Measurements from ENCODE around the gene SATB1.
A peak's percentile ranks its signal among the peaks of the same experiment; 100 is the strongest.

SATB1 gene

GRCh38 chr3:18440066-18440722, 15.1 kb upstream of the SATB1 start:
- H3K27me3 Mint-ChIP-seq = no peaks in the 10 kb centered on the region
- peaks cover 10% of the 10 kb centered on the region for H3K4me1 Mint-ChIP-seq
- H3K4me3 Mint-ChIP-seq = peak overlapping the region; percentile 81 to 89
- DNase-seq = no peak
- H3K9me3 Mint-ChIP-seq = no peaks in the 10 kb centered on the region
- no peak for ATAC-seq
- peak overlapping the region; percentile 23 to 95 for H3K27ac Mint-ChIP-seq

- Mint-ChIP-seq H3K27me3 (no peaks in the 10 kb centered on the region), H3K27ac (peak overlapping the region; percentile 23 to 95), H3K4me1 (peaks cover 10% of the 10 kb centered on the region), H3K4me3 (peak overlapping the region; percentile 81 to 89), H3K9me3 (no peaks in the 10 kb centered on the region)
- DNase-seq (no peak), ATAC-seq (no peak)
These were observed 14.1 kb upstream of the SATB1 start for GRCh38 chr3:18439281-18439680.

DNA sequence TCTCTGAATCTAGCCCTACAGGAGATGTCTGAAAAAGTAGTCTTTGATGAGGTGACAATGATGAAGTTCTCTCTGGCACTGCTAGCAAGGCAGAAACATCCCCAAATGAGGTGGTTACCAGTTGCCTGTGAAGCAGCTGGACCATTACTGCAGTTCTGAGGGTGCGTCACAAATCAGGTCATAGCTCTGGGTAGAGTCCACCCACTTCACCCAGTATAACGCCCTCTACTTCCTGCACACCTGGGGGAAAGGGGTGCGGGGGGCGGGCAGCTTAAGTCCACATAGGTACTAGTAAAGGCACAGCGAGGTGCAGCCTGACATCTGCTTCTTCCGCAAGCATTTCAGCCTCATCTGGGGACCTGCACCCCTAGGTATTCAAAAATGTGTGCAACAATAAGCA, 13.4 kb upstream of the SATB1 start:
- ATAC-seq (peak; percentile 91), DNase-seq (peak; percentile 58 to 81)
- H3K9me3 Mint-ChIP-seq = no peaks in the 10 kb centered on the region
- H3K4me3 Mint-ChIP-seq = peak overlapping the region; percentile 81 to 89
- H3K27ac Mint-ChIP-seq = peak overlapping the region; percentile 2 to 87
- H3K4me1 Mint-ChIP-seq = peaks cover 10% of the 10 kb centered on the region
- H3K27me3 Mint-ChIP-seq = no peaks in the 10 kb centered on the region

- Mint-ChIP-seq H3K27ac (peak overlapping the region; percentile 59 to 84), H3K4me3 (peak overlapping the region; percentile 84 to 89), H3K9me3 (no peaks in the 10 kb centered on the region), H3K4me1 (peaks cover 29% of the 10 kb centered on the region), H3K27me3 (no peaks in the 10 kb centered on the region)
- ATAC-seq (no peak), DNase-seq (no peak)
These were observed 11.1 kb upstream of the SATB1 start for GRCh38 chr3:18436213-18436612.

DNA sequence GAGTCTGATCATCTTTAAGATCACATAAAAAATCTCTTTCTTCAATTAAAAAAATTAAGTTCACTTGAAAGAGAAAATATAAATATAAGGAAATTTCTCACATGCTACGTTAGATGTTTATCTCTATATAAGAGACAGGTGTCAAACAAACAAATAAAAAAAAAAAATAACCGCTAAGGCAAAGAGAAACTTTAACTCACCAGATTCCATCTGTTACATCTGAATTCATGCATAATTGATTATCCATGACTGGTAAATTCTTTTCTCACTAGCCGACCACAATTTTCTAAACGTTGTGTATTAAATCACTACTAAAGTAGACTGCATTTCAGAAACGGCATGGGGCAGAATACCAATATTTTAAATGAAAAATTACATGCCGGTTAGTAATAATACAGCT, 9.6 kb upstream of the SATB1 start:
- H3K27me3 Mint-ChIP-seq = no peaks in the 10 kb centered on the region
- no peaks in the 10 kb centered on the region for H3K9me3 Mint-ChIP-seq
- DNase-seq (no peak), ATAC-seq (no peak)
- H3K4me1 Mint-ChIP-seq = peaks cover 40% of the 10 kb centered on the region
- H3K27ac Mint-ChIP-seq = peak overlapping the region in 1 of 2 donors; percentile 70
- H3K4me3 Mint-ChIP-seq = peak overlapping the region; percentile 84 to 89

GRCh38 chr3:18432752-18433151, 7.6 kb upstream of the SATB1 start:
- H3K4me1 Mint-ChIP-seq = peaks cover 49% of the 10 kb centered on the region

DNA sequence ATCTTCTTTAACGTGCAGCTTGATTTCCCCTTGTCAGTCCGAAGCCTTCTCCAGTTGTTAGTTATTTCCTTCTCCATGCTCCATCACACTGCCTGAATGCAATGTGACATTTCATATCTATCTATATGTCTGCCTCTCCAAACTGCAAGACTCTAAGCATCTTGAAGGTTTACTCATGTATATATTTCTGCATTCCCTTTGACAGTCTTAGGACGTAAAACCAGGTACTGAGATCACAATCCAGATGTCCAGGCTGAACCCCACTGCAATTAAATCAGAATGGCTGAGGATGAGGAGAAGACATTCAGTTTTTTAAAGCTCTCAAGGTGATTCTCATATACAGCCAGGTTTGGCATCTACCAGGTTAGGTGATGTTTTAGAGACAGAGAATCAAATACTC, 6.1 kb upstream of the SATB1 start:
- DNase-seq (no peak), ATAC-seq (peak; percentile 39)
- Mint-ChIP-seq H3K4me1 (peaks cover 64% of the 10 kb centered on the region), H3K4me3 (peak overlapping the region; percentile 73 to 93), H3K9me3 (no peaks in the 10 kb centered on the region), H3K27ac (no peak overlapping the region), H3K27me3 (no peaks in the 10 kb centered on the region)

More at GRCh38 chr3:18432752-18433151, 7.6 kb upstream of the SATB1 start:
- H3K27ac Mint-ChIP-seq = peak overlapping the region in 1 of 2 donors; percentile 49
- H3K4me3 Mint-ChIP-seq = peak overlapping the region; percentile 73 to 93
- ATAC-seq = no peak
- no peak for DNase-seq
- H3K27me3 Mint-ChIP-seq = no peaks in the 10 kb centered on the region
- H3K9me3 Mint-ChIP-seq = no peaks in the 10 kb centered on the region

GRCh38 chr3:18428991-18429745, 4.0 kb upstream of the SATB1 start:
- H3K4me1 Mint-ChIP-seq = peaks cover 72% of the 10 kb centered on the region

GRCh38 chr3:18428036-18428435, 2.9 kb upstream of the SATB1 start:
- no peak for DNase-seq
- no peak overlapping the region for H3K27ac Mint-ChIP-seq
- H3K4me1 Mint-ChIP-seq = peaks cover 76% of the 10 kb centered on the region
- no peak for ATAC-seq
- peak overlapping the region; percentile 70 to 75 for H3K4me3 Mint-ChIP-seq
- no peaks in the 10 kb centered on the region for H3K9me3 Mint-ChIP-seq
- H3K27me3 Mint-ChIP-seq = no peaks in the 10 kb centered on the region

More at GRCh38 chr3:18428991-18429745, 4.0 kb upstream of the SATB1 start:
- Mint-ChIP-seq H3K9me3 (no peaks in the 10 kb centered on the region), H3K27me3 (no peaks in the 10 kb centered on the region), H3K27ac (peak overlapping the region; percentile 85 to 89), H3K4me3 (peak overlapping the region; percentile 70 to 75)
- DNase-seq (no peak), ATAC-seq (no peak)

DNA sequence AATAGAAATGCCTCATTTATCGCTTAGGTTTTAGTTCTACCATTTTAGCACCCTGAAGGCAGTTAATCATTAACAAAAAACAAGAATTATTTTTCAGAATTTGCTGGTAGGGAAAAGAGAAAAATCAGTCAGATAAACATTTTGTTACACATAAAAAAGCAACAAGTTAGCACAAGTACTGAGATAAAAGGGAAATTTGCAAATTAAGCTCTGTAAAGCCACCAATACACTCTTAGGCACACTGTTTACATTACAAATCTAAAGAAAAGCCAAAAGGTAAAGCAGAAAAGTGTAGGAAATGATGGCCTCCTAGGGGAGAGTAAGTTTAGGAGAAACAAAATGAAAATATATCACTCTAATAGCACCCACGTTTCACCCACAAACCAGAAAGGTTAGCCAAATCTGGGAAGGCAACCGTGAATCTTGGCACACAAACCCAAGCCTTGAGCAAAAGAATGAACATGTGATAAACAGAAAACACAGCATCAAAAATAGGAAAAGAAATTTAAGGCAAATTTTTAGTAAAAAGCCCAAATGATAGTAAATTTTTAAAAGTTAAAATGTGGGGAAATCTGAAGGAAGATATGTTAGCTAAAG, 1.6 kb upstream of the SATB1 start:
- peak overlapping the region; percentile 71 to 91 for H3K27ac Mint-ChIP-seq
- no peaks in the 10 kb centered on the region for H3K9me3 Mint-ChIP-seq

GRCh38 chr3:18425641-18426257, 610 bp upstream of the SATB1 start:
- Mint-ChIP-seq H3K4me3 (peak overlapping the region; percentile 96 to 98), H3K4me1 (peaks cover 62% of the 10 kb centered on the region)
- ATAC-seq = peak; percentile 63

More for the DNA sequence above, 1.6 kb upstream of the SATB1 start:
- peak overlapping the region; percentile 72 to 88 for H3K4me3 Mint-ChIP-seq
- no peak for ATAC-seq
- no peak for DNase-seq
- H3K27me3 Mint-ChIP-seq = no peaks in the 10 kb centered on the region
- H3K4me1 Mint-ChIP-seq = peaks cover 62% of the 10 kb centered on the region

GRCh38 chr3:18424213-18424728, 868 bp downstream of the SATB1 start:
- Mint-ChIP-seq H3K27ac (peak overlapping the region; percentile 94 to 99), H3K27me3 (no peaks in the 10 kb centered on the region), H3K4me3 (peak overlapping the region; percentile 96 to 98), H3K9me3 (no peaks in the 10 kb centered on the region), H3K4me1 (peaks cover 66% of the 10 kb centered on the region)
- no peak for DNase-seq
- peak; percentile 2 for ATAC-seq

More at GRCh38 chr3:18425641-18426257, 610 bp upstream of the SATB1 start:
- peak overlapping the region; percentile 94 to 99 for H3K27ac Mint-ChIP-seq
- H3K27me3 Mint-ChIP-seq = no peaks in the 10 kb centered on the region
- DNase-seq = peak; percentile 69 to 80
- no peaks in the 10 kb centered on the region for H3K9me3 Mint-ChIP-seq

GRCh38 chr3:18423401-18424212, 1.5 kb downstream of the SATB1 start:
- peak overlapping the region; percentile 96 to 98 for H3K4me3 Mint-ChIP-seq
- peak overlapping the region; percentile 94 to 99 for H3K27ac Mint-ChIP-seq
- peak; percentile 60 to 76 for DNase-seq
- H3K9me3 Mint-ChIP-seq = no peaks in the 10 kb centered on the region
- H3K4me1 Mint-ChIP-seq = peaks cover 66% of the 10 kb centered on the region
- peak; percentile 35 for ATAC-seq
- no peaks in the 10 kb centered on the region for H3K27me3 Mint-ChIP-seq

DNA sequence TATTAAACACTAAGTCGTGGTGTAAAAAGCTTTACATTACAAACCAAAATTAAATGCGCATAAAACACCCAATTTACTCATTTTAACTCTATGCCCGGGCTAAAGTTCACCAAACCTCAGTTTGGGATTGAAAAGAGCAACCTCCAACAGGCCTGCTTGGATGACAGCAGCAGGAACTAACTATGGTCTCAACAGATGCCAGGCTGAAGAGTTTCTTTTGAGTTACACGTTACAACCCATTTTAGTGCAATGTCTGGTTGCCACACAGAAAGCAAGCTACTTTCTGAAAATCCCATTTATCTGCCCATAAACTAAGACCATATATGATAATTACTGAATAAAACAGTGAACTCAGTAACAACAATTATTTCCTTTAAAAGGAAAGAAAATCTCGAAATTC, 2.2 kb downstream of the SATB1 start:
- Mint-ChIP-seq H3K4me1 (peaks cover 66% of the 10 kb centered on the region), H3K4me3 (peak overlapping the region; percentile 96 to 98), H3K27ac (peak overlapping the region; percentile 91 to 94)

More for the DNA sequence above, 2.2 kb downstream of the SATB1 start:
- DNase-seq (no peak), ATAC-seq (peak; percentile 27)
- no peaks in the 10 kb centered on the region for H3K9me3 Mint-ChIP-seq
- no peaks in the 10 kb centered on the region for H3K27me3 Mint-ChIP-seq
